Kidney epithelial cell (primary cell): ENCODE data around the gene HOOK2. TPM values are rescaled to one million over a fixed set of nuclear protein-coding genes. Genes with fewer than 3 reads are reported as not detected.

ENCODE experiments used
- DNase-seq: peaks from one replicate; pipeline ENCODE4 v3.0.0-alpha.2; 2010; ENCODE audit warnings: low read depth
- H3K27me3 ChIP-seq: 2 replicates; pipeline ENCODE4 v1.6.0; 2011; ENCODE audit warnings: low read length; ENCODE audit not compliant: control insufficient read depth, insufficient read depth
- H3K36me3 ChIP-seq: 2 replicates; pipeline ENCODE4 v1.5.1; 2011; ENCODE audit warnings: low read length; ENCODE audit not compliant: control insufficient read depth, insufficient read depth
- H3K4me3 ChIP-seq: 2 replicates; pipeline ENCODE4 v1.5.1; 2011; ENCODE audit warnings: low read depth, mild to moderate bottlenecking, control low read depth, low read length
- total RNA-seq: library from RNA; depleted of rRNA; stranded (reverse); fragments of >200 nt; gene quantifications from 2 replicates; pipeline ENCODE4 v1.2.3, GENCODE V29; 2015
- TF ChIP-seq, protein P1 (sequence below): IDR thresholded peaks from 2 replicates; pipeline ENCODE4 v1.5.1; 2011; ENCODE audit warnings: mild to moderate bottlenecking, moderate library complexity, low read length, control low read depth, inconsistent platforms; ENCODE audit not compliant: insufficient read depth, poor library complexity, severe bottlenecking

HOOK2 gene
- total RNA-seq, 1 donor from 2014 or later = 44.1 TPM

GRCh38 chr19:12786952-12787351 is 11.6 kb upstream of the HOOK2 start:
- H3K4me3 ChIP-seq = no peak overlapping the region
- TF ChIP-seq, protein P1, sequence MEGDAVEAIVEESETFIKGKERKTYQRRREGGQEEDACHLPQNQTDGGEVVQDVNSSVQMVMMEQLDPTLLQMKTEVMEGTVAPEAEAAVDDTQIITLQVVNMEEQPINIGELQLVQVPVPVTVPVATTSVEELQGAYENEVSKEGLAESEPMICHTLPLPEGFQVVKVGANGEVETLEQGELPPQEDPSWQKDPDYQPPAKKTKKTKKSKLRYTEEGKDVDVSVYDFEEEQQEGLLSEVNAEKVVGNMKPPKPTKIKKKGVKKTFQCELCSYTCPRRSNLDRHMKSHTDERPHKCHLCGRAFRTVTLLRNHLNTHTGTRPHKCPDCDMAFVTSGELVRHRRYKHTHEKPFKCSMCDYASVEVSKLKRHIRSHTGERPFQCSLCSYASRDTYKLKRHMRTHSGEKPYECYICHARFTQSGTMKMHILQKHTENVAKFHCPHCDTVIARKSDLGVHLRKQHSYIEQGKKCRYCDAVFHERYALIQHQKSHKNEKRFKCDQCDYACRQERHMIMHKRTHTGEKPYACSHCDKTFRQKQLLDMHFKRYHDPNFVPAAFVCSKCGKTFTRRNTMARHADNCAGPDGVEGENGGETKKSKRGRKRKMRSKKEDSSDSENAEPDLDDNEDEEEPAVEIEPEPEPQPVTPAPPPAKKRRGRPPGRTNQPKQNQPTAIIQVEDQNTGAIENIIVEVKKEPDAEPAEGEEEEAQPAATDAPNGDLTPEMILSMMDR = no peak
- H3K27me3 ChIP-seq = no peaks in the 10 kb centered on the region
- DNase-seq = no peak
- H3K36me3 ChIP-seq = no peaks in the 10 kb centered on the region

DNA sequence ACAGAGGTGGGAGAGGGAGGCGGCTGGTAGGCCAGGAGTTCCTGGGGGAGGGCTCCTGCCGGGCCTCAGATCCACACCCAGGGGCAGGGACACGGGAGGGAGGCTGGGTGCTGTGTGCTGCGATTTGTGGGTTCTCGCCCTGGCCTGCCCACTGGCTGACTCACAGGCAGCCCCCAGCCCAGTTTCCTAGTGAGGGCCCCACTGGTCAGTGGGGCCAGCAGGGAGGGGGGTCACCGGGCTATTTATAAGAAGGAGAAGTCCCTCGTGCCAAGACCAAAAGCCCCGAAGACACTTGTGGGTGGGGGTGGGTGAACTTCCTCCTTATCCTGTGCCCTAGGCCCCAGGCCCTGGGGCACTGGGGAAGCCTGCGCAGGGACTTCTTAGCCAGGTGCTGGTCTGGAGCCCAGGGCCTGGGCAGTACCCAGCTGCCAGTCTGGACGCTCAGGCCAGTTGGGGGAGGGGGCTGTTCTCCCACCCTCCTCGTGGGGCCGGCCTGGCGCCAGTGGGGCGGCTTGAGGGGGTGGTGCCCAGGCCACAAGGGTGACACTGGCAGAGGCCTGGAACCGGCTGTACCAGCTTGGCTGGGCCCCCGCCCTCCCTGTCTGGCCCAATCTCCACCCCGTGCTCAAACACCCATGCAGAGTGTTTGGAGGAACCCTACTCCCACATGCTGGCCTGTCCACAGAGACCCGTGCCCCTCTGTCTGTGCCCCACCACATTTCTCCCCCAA is 11.0 kb upstream of the HOOK2 start:
- no peaks in the 10 kb centered on the region for H3K27me3 ChIP-seq
- TF ChIP-seq, protein P1 = no peak
- no peaks in the 10 kb centered on the region for H3K36me3 ChIP-seq
- H3K4me3 ChIP-seq = no peak overlapping the region
- no peak for DNase-seq

- DNase-seq = no peak
These were observed 10.2 kb upstream of the HOOK2 start for GRCh38 chr19:12785431-12786031.

DNA sequence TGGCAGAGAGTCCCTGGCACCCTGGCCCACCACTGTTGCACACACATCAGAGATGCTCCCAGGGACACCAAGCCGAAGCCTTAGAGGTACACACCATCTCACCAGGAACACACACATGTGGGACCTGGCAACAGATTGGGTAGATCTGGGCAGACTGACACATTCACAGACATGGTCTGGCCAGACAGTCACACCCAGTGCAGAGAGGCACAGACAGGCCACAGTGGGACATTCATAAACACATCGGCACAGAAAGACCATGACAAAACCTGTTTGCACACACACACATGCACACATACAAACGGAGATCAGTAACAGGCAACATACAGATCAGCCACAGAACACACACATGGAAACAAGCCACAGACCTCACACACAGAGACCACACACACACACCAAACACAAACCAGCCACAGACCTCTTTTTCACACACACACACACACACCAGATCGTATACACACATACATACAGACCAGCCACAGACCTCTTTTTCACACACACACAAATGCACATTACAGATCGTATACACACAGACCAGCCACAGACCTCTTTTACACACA is 9.6 kb upstream of the HOOK2 start:
- Histone ChIP-seq H3K4me3 (no peak overlapping the region), H3K36me3 (no peaks in the 10 kb centered on the region), H3K27me3 (no peaks in the 10 kb centered on the region)
- DNase-seq = no peak
- TF ChIP-seq, protein P1 = no peak

More at GRCh38 chr19:12785431-12786031, 10.2 kb upstream of the HOOK2 start:
- no peak overlapping the region for H3K4me3 ChIP-seq
- TF ChIP-seq, protein P1 = no peak
- no peaks in the 10 kb centered on the region for H3K36me3 ChIP-seq
- no peaks in the 10 kb centered on the region for H3K27me3 ChIP-seq

- DNase-seq = no peak
- Histone ChIP-seq H3K4me3 (no peak overlapping the region), H3K36me3 (no peaks in the 10 kb centered on the region), H3K27me3 (no peaks in the 10 kb centered on the region)
- TF ChIP-seq, protein P1 = no peak
These were observed 9.1 kb upstream of the HOOK2 start for GRCh38 chr19:12784394-12784870.
